RWPE1 (cell line): ENCODE data around the gene SRXN1.

Experiments used
- CTCF ChIA-PET: fragments of 350-600 bp; sonication (Branson Sonifier 250); formaldehyde crosslinking; extraction: SDS; loops from one replicate; lab custom pipeline; 2021; lab: Yijun Ruan, JAX
- POLR2A ChIA-PET: fragments of 400-600 bp; formaldehyde crosslinking; extraction: SDS; loops from one replicate; lab custom pipeline; 2020; ENCODE audit warnings: antibody characterized with exemption; ENCODE audit not compliant: low non-redundant PET; lab: Yijun Ruan, JAX
- DNase-seq: peaks from one replicate; pipeline ENCODE4 v3.0.0; 2012; ENCODE audit warnings: low spot score
- H3K27ac ChIP-seq: fragments of 450-650 bp; 2 replicates; pipeline ENCODE4 v1.5.1; 2017
- TF ChIP-seq, protein P1 (sequence below): fragments of 450-650 bp; conservative IDR thresholded peaks from 2 replicates; pipeline ENCODE4 v1.5.1; 2017; ENCODE audit warnings: low read depth, mild to moderate bottlenecking

Gene SRXN1

DNA sequence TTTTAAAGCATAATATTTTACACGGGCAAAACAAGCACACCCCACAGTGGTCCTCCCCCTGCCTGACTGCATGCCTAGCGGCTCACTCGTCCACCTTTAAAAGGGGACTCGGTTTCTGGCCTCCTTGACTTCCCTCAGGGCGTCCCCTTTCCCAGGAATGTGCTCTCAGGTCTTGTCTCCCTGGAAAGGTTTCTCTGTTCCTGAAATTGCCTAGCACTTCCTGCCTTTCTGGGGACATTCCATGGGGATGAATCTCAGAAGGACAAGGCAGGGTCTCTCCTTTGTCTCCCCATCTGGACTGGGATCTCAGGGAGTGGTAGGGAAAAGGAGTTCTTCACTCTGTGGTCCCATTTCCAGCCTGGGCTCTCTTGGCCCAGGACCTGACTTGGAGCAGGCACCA is 47.8 kb downstream of the SRXN1 start:
- DNase-seq = no peak
- POLR2A ChIA-PET = no interaction called here
- H3K27ac ChIP-seq = no peak overlapping the region
- TF ChIP-seq, protein P1, sequence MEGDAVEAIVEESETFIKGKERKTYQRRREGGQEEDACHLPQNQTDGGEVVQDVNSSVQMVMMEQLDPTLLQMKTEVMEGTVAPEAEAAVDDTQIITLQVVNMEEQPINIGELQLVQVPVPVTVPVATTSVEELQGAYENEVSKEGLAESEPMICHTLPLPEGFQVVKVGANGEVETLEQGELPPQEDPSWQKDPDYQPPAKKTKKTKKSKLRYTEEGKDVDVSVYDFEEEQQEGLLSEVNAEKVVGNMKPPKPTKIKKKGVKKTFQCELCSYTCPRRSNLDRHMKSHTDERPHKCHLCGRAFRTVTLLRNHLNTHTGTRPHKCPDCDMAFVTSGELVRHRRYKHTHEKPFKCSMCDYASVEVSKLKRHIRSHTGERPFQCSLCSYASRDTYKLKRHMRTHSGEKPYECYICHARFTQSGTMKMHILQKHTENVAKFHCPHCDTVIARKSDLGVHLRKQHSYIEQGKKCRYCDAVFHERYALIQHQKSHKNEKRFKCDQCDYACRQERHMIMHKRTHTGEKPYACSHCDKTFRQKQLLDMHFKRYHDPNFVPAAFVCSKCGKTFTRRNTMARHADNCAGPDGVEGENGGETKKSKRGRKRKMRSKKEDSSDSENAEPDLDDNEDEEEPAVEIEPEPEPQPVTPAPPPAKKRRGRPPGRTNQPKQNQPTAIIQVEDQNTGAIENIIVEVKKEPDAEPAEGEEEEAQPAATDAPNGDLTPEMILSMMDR = no peak
- CTCF ChIA-PET = no interaction called here

DNA sequence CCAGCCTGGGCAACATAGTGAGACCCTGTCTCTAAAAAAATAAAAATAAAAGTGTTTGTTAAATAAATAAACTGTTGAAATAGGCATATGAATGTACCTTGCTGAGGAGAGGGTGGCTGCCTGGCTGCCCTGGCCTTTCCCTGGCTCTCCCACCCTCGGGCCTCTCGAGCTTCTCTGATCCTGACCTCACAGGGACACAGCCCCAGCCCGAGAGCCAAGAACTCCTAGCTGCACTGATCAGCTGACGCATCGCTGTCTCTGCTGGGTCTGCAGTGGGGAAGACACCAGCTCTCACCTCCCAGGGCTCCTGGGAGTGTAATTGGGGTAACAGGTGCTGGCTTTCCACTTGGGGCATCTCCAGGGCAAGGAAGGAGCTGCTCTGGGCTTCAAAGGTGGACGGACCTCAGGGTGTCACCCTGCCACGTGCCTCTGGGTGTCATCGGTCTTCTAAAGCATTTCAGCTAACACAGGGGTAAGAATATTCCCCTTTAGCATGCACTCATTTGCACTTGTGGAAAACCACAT is 49.8 kb downstream of the SRXN1 start:
- CTCF ChIA-PET = interaction anchor here (0.8 kb wide), 1 partner anchor 125 kb away, joined by 3 read pairs; no protein-coding TSS in a partner anchor
- no peak for DNase-seq
- no peak overlapping the region for H3K27ac ChIP-seq
- TF ChIP-seq, protein P1 = no peak
- POLR2A ChIA-PET = no interaction called here

DNA sequence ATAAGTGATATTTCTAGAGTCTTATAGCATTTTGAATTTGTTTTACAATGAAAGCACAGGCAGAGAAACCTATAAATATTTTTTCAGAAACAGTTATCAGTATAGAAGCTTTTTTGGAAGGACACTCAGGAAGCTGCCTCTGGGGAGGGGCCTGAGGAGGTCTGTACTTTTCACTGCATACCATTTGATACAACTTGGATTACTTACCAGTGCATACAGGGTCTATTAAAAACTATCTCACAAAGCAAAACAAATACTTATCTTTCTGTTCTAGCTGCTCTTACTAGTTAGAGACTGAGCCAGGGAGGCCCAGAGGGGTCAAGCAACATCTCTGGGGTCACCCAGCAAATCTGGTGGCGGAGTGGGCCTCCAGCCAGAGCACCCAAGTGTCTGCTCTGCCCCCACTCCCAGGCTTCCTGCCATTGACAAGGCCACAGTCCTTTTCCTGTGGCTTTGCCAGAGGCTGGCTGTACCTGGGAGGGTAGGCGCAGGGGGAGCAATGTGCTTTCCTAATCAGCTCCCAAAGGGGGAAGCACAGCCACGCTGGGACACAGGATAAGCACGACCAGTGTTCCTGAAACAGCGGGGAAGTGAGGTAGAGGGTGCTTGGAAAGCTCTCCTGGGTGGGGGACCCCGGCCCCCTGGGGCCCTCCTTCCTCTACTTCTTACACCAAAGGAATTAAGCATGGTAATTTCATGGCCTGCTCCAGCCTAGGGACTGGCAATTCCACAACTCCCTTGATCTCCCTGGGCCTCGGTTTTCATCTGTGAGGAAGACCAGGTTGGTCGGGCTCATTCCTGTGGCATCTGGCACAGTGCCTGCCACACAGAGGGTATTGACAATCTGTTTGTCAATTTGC is 50.7 kb downstream of the SRXN1 start:
- POLR2A ChIA-PET = no interaction called here
- DNase-seq = no peak
- CTCF ChIA-PET = no interaction called here

DNA sequence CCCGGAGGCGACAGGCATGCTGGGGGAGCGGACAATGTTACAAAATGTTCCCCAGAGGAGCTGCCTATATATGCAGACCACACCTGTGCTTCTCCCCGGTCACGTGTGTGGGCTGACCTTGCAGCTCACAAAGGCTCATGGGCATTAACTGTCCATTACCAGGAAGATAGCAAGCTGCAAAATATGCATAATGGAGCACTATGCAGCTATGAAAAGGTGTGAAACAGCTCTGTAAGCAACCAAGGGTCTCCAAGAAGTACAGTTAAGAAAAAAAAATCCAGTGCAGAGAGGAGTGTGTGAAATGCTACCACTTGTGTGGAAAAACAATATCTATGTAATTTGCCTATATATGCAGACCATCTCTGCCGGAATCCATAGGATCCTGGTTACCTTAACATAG is 52.3 kb downstream of the SRXN1 start:
- no peak for DNase-seq
- ChIA-PET POLR2A (interaction anchor here (0.6 kb wide), 1 partner anchor 9 kb away, joined by 5 read pairs; no protein-coding TSS in a partner anchor), CTCF (no interaction called here)
- TF ChIP-seq, protein P1 = no peak
- H3K27ac ChIP-seq = no peak overlapping the region

More for the DNA sequence above, 50.7 kb downstream of the SRXN1 start:
- no peak overlapping the region for H3K27ac ChIP-seq
- TF ChIP-seq, protein P1 = no peak

DNA sequence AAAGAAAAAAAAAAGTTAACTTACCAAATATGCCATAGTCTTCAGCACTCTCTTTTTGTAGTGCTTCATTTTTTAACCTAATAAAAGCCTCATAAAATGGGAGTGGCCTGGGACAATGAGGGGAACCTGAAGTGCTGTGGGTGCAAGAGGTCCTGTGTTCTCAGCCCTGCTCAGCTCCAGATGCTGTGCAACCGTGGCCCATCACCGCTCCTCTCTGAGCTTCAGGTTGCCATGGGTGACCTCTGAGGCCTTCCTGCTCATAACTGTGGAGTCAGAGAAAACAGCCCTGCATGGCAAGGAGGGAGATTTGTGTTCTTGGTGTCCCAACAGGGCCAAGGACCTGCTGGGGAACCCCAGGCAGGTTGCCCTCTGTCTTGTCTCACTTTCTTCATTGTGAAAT is 52.9 kb downstream of the SRXN1 start:
- CTCF ChIA-PET = no interaction called here
- DNase-seq = no peak
- POLR2A ChIA-PET = no interaction called here
- no peak overlapping the region for H3K27ac ChIP-seq
- TF ChIP-seq, protein P1 = no peak

DNA sequence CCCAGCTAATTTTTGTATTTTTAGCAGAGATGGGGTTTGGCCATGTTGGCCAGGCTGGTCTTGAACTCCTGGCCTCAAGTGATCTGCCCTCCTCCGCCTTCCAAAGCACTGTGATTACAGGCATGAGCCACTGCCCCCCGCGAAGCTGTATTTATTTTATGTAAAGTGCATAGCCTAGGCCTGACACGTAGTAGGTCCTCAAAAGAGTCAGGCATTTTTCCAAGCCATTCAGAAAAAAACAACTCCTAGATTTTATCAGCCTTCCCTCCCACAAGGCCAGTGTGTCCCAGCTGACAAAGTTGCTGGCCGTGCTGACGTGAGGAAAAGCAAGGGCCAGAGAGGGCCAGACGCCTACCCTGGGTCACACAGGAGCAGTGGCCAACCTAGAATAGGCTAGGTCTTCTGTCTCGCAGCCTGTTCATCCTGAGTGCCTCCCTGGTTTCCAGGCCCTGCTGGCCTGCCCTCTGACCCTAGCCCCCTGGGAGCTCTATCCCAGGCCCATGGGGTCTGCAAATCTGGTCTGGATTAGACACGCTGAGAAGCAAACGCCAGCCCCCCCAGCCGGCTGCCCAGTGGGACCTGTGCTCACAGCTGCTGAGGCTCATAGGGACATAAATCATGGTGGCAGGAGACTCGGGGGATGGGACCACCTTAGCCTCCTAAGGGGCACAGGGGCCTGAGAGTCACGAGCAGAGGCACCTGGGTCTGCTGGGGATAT is 54.7 kb downstream of the SRXN1 start:
- DNase-seq = no peak
- TF ChIP-seq, protein P1 = no peak
- POLR2A ChIA-PET = no interaction called here
- CTCF ChIA-PET = no interaction called here
- no peak overlapping the region for H3K27ac ChIP-seq
